Fibroblast of skin of left biceps (primary cell): Measurements from ENCODE around the gene C2CD2.

Experiments
- DNase-seq, 2 experiments: peaks; one replicate each; pipeline ENCODE4 v3.0.0-alpha.2; 2013; ENCODE audit warnings: low read depth in 2 of 2

The C2CD2 gene

GRCh38 chr21:41933313-41934079, 20.3 kb downstream of the C2CD2 start:
- no peak for DNase-seq

GRCh38 chr21:41932576-41933312, 21.1 kb downstream of the C2CD2 start:
- no peak for DNase-seq

- no peak for DNase-seq
These were observed 21.6 kb downstream of the C2CD2 start for GRCh38 chr21:41932191-41932575.

- DNase-seq: no peak
These were observed 22.8 kb downstream of the C2CD2 start for GRCh38 chr21:41931041-41931451.

GRCh38 chr21:41929248-41929647, 24.6 kb downstream of the C2CD2 start:
- DNase-seq: no peak

GRCh38 chr21:41928621-41929220, 25.1 kb downstream of the C2CD2 start:
- DNase-seq: no peak

GRCh38 chr21:41927727-41928409, 25.9 kb downstream of the C2CD2 start:
- DNase-seq: no peak

- no peak for DNase-seq
These were observed 27.0 kb downstream of the C2CD2 start for GRCh38 chr21:41926807-41927171.

GRCh38 chr21:41926117-41926806, 27.6 kb downstream of the C2CD2 start:
- DNase-seq: peak in 1 of 2 experiments; percentile 9

- no peak for DNase-seq
These were observed 28.1 kb downstream of the C2CD2 start for GRCh38 chr21:41925767-41926116.

GRCh38 chr21:41924368-41924754, 29.5 kb downstream of the C2CD2 start:
- DNase-seq: no peak

- DNase-seq: no peak
These were observed 30.0 kb downstream of the C2CD2 start for GRCh38 chr21:41923631-41924367.

- DNase-seq: no peak
These were observed 30.6 kb downstream of the C2CD2 start for GRCh38 chr21:41923186-41923585.

- no peak for DNase-seq
These were observed 32.8 kb downstream of the C2CD2 start for GRCh38 chr21:41921021-41921420.

- DNase-seq: no peak
These were observed 33.3 kb downstream of the C2CD2 start for GRCh38 chr21:41920476-41920875.

- DNase-seq: no peak
These were observed 34.0 kb downstream of the C2CD2 start for GRCh38 chr21:41919666-41920398.

- DNase-seq: no peak
These were observed 35.1 kb downstream of the C2CD2 start for GRCh38 chr21:41918561-41919358.

- DNase-seq: no peak
These were observed 36.3 kb downstream of the C2CD2 start for GRCh38 chr21:41917531-41917930.

GRCh38 chr21:41916888-41917433, 36.9 kb downstream of the C2CD2 start:
- DNase-seq: no peak
